ENCODE measurements around the gene U2AF1L4. TPM values are rescaled to one million over a fixed set of nuclear protein-coding genes. Genes with fewer than 3 reads are reported as not detected.

U2AF1L4 gene
- polyA plus RNA-seq, 1 donor from 2014 or later: 57.0 TPM

DNA sequence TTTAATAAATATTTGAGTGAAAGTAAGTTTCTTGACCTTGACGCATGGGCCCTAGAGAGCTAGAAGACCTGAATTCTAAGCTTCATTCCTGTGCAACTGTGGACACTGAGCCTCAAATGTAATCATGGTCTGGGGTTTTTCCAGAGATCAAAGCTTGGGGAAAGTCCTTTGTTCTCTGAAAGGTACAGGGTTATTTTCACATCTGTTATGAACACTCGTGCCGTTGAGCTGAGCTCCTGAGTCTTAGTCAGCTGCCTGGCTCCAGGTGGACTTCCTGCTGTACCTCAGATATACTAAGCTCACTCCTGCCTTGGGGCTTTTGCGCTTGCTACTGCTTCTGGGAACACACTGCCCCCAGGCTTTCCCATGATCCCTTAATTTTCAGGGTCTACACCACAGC, 48.4 kb downstream of the U2AF1L4 start:
- TF ChIP-seq EP300 (conservative IDR thresholded peaks at IDR 0.05; ENCODE audit: poor library complexity, severe bottlenecking) (no peak), EZH2 (IDR thresholded peaks at IDR 0.05; ENCODE audit: borderline replicate concordance, insufficient read depth, low read length, poor library complexity, severe bottlenecking) (no peak), CTCF (IDR thresholded peaks at IDR 0.05; ENCODE audit: poor library complexity, severe bottlenecking) (no peak), MXI1 (conservative IDR thresholded peaks at IDR 0.05; ENCODE audit: poor library complexity, severe bottlenecking) (no peak), RAD21 (conservative IDR thresholded peaks at IDR 0.05) (no peak), TAF1 (IDR thresholded peaks at IDR 0.05; ENCODE audit: low read depth) (no peak), SMC3 (conservative IDR thresholded peaks at IDR 0.05; ENCODE audit: poor library complexity) (no peak)
- Histone ChIP-seq H2AFZ (ENCODE audit: low read depth, low read length) (no peak overlapping the region), H3K27ac (ENCODE audit: low read length) (no peak overlapping the region), H3K36me3 (ENCODE audit: insufficient read depth, low read length) (no peaks in the 10 kb centered on the region), H4K20me1 (ENCODE audit: insufficient read depth) (no peaks in the 10 kb centered on the region), H3F3A (ENCODE audit: insufficient read depth, low read length, poor library complexity, severe bottlenecking) (no peaks in the 10 kb centered on the region), H3K9ac (ENCODE audit: low read length) (no peak overlapping the region), H3K9me2 (ENCODE audit: insufficient read depth, low read length) (no peaks in the 10 kb centered on the region), H3K4me3 (ENCODE audit: low read length) (no peak overlapping the region), H3K27me3 (ENCODE audit: insufficient read depth, low read depth, low read length) (no peaks in the 10 kb centered on the region), H3K79me2 (replicated peaks; ENCODE audit: insufficient read depth, low read length) (no peaks in the 10 kb centered on the region), H3K9me3 (ENCODE audit: low read length) (no peaks in the 10 kb centered on the region), H3K4me2 (ENCODE audit: low read length) (no peak overlapping the region)

GRCh38 chr19:35695895-35696422, 49.3 kb downstream of the U2AF1L4 start:
- H4K20me1 ChIP-seq (ENCODE audit: insufficient read depth): no peaks in the 10 kb centered on the region
- H3K9me2 ChIP-seq (ENCODE audit: insufficient read depth, low read length): no peaks in the 10 kb centered on the region
- H3F3A ChIP-seq (ENCODE audit: insufficient read depth, low read length, poor library complexity, severe bottlenecking): no peaks in the 10 kb centered on the region
- H3K79me2 ChIP-seq (replicated peaks; ENCODE audit: insufficient read depth, low read length): no peaks in the 10 kb centered on the region
- H3K4me3 ChIP-seq (ENCODE audit: low read length): no peak overlapping the region
- H3K9ac ChIP-seq (ENCODE audit: low read length): no peak overlapping the region
- no peaks in the 10 kb centered on the region for H3K27me3 ChIP-seq (ENCODE audit: insufficient read depth, low read depth, low read length)
- no peak for TF ChIP-seq SMC3 (conservative IDR thresholded peaks at IDR 0.05; ENCODE audit: poor library complexity)
- TF ChIP-seq, protein P1, sequence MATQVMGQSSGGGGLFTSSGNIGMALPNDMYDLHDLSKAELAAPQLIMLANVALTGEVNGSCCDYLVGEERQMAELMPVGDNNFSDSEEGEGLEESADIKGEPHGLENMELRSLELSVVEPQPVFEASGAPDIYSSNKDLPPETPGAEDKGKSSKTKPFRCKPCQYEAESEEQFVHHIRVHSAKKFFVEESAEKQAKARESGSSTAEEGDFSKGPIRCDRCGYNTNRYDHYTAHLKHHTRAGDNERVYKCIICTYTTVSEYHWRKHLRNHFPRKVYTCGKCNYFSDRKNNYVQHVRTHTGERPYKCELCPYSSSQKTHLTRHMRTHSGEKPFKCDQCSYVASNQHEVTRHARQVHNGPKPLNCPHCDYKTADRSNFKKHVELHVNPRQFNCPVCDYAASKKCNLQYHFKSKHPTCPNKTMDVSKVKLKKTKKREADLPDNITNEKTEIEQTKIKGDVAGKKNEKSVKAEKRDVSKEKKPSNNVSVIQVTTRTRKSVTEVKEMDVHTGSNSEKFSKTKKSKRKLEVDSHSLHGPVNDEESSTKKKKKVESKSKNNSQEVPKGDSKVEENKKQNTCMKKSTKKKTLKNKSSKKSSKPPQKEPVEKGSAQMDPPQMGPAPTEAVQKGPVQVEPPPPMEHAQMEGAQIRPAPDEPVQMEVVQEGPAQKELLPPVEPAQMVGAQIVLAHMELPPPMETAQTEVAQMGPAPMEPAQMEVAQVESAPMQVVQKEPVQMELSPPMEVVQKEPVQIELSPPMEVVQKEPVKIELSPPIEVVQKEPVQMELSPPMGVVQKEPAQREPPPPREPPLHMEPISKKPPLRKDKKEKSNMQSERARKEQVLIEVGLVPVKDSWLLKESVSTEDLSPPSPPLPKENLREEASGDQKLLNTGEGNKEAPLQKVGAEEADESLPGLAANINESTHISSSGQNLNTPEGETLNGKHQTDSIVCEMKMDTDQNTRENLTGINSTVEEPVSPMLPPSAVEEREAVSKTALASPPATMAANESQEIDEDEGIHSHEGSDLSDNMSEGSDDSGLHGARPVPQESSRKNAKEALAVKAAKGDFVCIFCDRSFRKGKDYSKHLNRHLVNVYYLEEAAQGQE (IDR thresholded peaks at IDR 0.05; ENCODE audit: borderline replicate concordance): no peak
- no peaks in the 10 kb centered on the region for H3K36me3 ChIP-seq (ENCODE audit: insufficient read depth, low read length)
- no peaks in the 10 kb centered on the region for H3K9me3 ChIP-seq (ENCODE audit: low read length)
- no peak overlapping the region for H3K4me2 ChIP-seq (ENCODE audit: low read length)
- H2AFZ ChIP-seq (ENCODE audit: low read depth, low read length): no peak overlapping the region
- no peak overlapping the region for H3K27ac ChIP-seq (ENCODE audit: low read length)
